Caco-2 (cell line): ENCODE results near the gene TAF4B. TPM values are rescaled to one million over a fixed set of nuclear protein-coding genes. Genes with fewer than 3 reads are reported as not detected.

Experiments
- BruUV-seq: library from RNA; stranded (reverse); fragments of 400-500 nt; replicated peaks from 2 replicates; lab custom pipeline; 2021; lab: Mats Ljungman, UMichigan
- CTCF ChIA-PET: fragments of 300-600 bp; sonication (Branson Sonifier 250); formaldehyde crosslinking; loops from one replicate; lab custom pipeline; 2022; ENCODE audit warnings: antibody characterized with exemption; lab: Charles Lee
- POLR2A ChIA-PET: fragments of 300-600 bp; sonication (Branson Sonifier 250); formaldehyde crosslinking; loops from one replicate; lab custom pipeline; 2022; ENCODE audit warnings: antibody characterized with exemption; lab: Charles Lee
- DNase-seq, 2 experiments: peaks; one replicate each; pipeline versions ENCODE4 v3.0.0 to v3.0.0-alpha.2; 2020 to 2022
- H3K27me3 ChIP-seq: replicated peaks from 2 replicates; pipeline ENCODE4 v1.6.0; 2011; ENCODE audit warnings: low read length; ENCODE audit not compliant: control insufficient read depth, insufficient read depth
- H3K36me3 ChIP-seq: 2 replicates; pipeline ENCODE4 v1.5.1; 2011; ENCODE audit warnings: low read length; ENCODE audit not compliant: control insufficient read depth, insufficient read depth
- H3K4me1 ChIP-seq: fragments of 250-450 bp; sonication (Bioruptor Pico); 2 replicates; pipeline ENCODE4 v1.5.1; 2020; ENCODE audit warnings: mild to moderate bottlenecking
- H3K4me3 ChIP-seq: 2 replicates; pipeline ENCODE4 v1.5.1; 2011; ENCODE audit warnings: low read depth, mild to moderate bottlenecking, control low read depth, low read length
- H3K9me3 ChIP-seq: fragments of 250-450 bp; sonication (Bioruptor Pico); 2 replicates; pipeline ENCODE4 v1.5.1; 2020; ENCODE audit warnings: mild to moderate bottlenecking, moderate library complexity
- H3K27ac Mint-ChIP-seq: one replicate; pipeline ENCODE4 v1.8.0; 2022; ENCODE audit warnings: mixed read lengths; ENCODE audit not compliant: unreplicated experiment
- H3K27me3 Mint-ChIP-seq: one replicate; pipeline ENCODE4 v1.8.0; 2022; ENCODE audit warnings: mixed read lengths; ENCODE audit not compliant: insufficient read depth, unreplicated experiment
- H3K36me3 Mint-ChIP-seq: one replicate; pipeline ENCODE4 v1.8.0; 2022; ENCODE audit warnings: mild to moderate bottlenecking, mixed read lengths; ENCODE audit not compliant: insufficient read depth, unreplicated experiment
- H3K4me1 Mint-ChIP-seq: one replicate; pipeline ENCODE4 v1.8.0; 2022; ENCODE audit warnings: low read depth, mixed read lengths; ENCODE audit not compliant: unreplicated experiment
- H3K4me3 Mint-ChIP-seq: one replicate; pipeline ENCODE4 v1.8.0; 2022; ENCODE audit warnings: mild to moderate bottlenecking, moderate library complexity, mixed read lengths; ENCODE audit not compliant: unreplicated experiment
- H3K9me3 Mint-ChIP-seq: one replicate; pipeline ENCODE4 v1.8.0; 2022; ENCODE audit warnings: mixed read lengths; ENCODE audit not compliant: unreplicated experiment
- CTCF ChIP-seq, 2 experiments: fragments of 200-600 bp in 1 of 2; IDR thresholded peaks; 1 replicate in 1 of 2; 2 replicates in 1 of 2; pipeline versions ENCODE4 v1.5.1 to v1.8.0; 2011 to 2022; ENCODE audit warnings: antibody characterized with exemption in 1 of 2, control low read depth in 1 of 2, inconsistent platforms in 1 of 2, low read depth in 1 of 2, low read length in 1 of 2, mild to moderate bottlenecking in 1 of 2, moderate library complexity in 1 of 2; ENCODE audit not compliant: insufficient read depth in 1 of 2, severe bottlenecking in 1 of 2, unreplicated experiment in 1 of 2
- intact Hi-C: fragments of 100-400 bp; cut with micrococcal nuclease; formaldehyde crosslinking; loops from one replicate; pipeline ENCODE4 v1.10.0; 2022; ENCODE audit not compliant: unreplicated experiment
- total RNA-seq: library from RNA; stranded (reverse); gene quantifications from 2 replicates; pipeline ENCODE4 v1.2.3, GENCODE V29; 2022

The TAF4B gene
- total RNA-seq, 1 experiment from 2014 or later = 2.6 TPM

- no peaks in the 10 kb centered on the region for H3K27me3 ChIP-seq
- no peak for TF ChIP-seq CTCF (IDR thresholded peaks at IDR 0.05; ENCODE audit: insufficient read depth in 1 of 2, low read depth in 1 of 2, low read length in 1 of 2, severe bottlenecking in 1 of 2, unreplicated experiment in 1 of 2)
- DNase-seq = no peak
- no peaks in the 10 kb centered on the region for H3K4me1 ChIP-seq
- no peaks in the 10 kb centered on the region for H3K4me1 Mint-ChIP-seq
- no peaks in the 10 kb centered on the region for H3K9me3 Mint-ChIP-seq
- H3K4me3 ChIP-seq = no peak overlapping the region
- no peak overlapping the region for H3K4me3 Mint-ChIP-seq
- no peaks in the 10 kb centered on the region for H3K27me3 Mint-ChIP-seq
- ChIA-PET POLR2A (no interaction called here), CTCF (no interaction called here)
- intact Hi-C loops = no loop called here
- H3K36me3 Mint-ChIP-seq = no peaks in the 10 kb centered on the region
- no TSS peak for BruUV-seq
- H3K27ac Mint-ChIP-seq = no peak overlapping the region
- H3K9me3 ChIP-seq = no peaks in the 10 kb centered on the region
- H3K36me3 ChIP-seq = no peaks in the 10 kb centered on the region
These were observed 181.7 kb downstream of the TAF4B start for GRCh38 chr18:26407736-26408601.

- no peaks in the 10 kb centered on the region for H3K9me3 Mint-ChIP-seq
- TF ChIP-seq CTCF (IDR thresholded peaks at IDR 0.05; ENCODE audit: insufficient read depth in 1 of 2, low read depth in 1 of 2, low read length in 1 of 2, severe bottlenecking in 1 of 2, unreplicated experiment in 1 of 2) = no peak
These were observed 182.8 kb downstream of the TAF4B start for GRCh38 chr18:26409091-26409490.

GRCh38 chr18:26414901-26415440, 188.7 kb downstream of the TAF4B start:
- Mint-ChIP-seq H3K36me3 (no peaks in the 10 kb centered on the region), H3K4me1 (no peaks in the 10 kb centered on the region), H3K4me3 (no peak overlapping the region), H3K9me3 (no peaks in the 10 kb centered on the region), H3K27me3 (no peaks in the 10 kb centered on the region), H3K27ac (no peak overlapping the region)
- Histone ChIP-seq H3K36me3 (no peaks in the 10 kb centered on the region), H3K4me3 (no peak overlapping the region), H3K4me1 (no peaks in the 10 kb centered on the region), H3K9me3 (no peaks in the 10 kb centered on the region), H3K27me3 (no peaks in the 10 kb centered on the region)
- intact Hi-C loops = no loop called here
- ChIA-PET CTCF (no interaction called here), POLR2A (no interaction called here)
- no peak for TF ChIP-seq CTCF (IDR thresholded peaks at IDR 0.05; ENCODE audit: insufficient read depth in 1 of 2, low read depth in 1 of 2, low read length in 1 of 2, severe bottlenecking in 1 of 2, unreplicated experiment in 1 of 2)
- BruUV-seq = no TSS peak
- DNase-seq = no peak

More at GRCh38 chr18:26409091-26409490, 182.8 kb downstream of the TAF4B start:
- no TSS peak for BruUV-seq
- H3K4me3 ChIP-seq = no peak overlapping the region
- Mint-ChIP-seq H3K4me3 (no peak overlapping the region), H3K36me3 (no peaks in the 10 kb centered on the region), H3K27ac (no peak overlapping the region), H3K27me3 (no peaks in the 10 kb centered on the region), H3K4me1 (no peaks in the 10 kb centered on the region)
- H3K9me3 ChIP-seq = no peaks in the 10 kb centered on the region
- H3K27me3 ChIP-seq = no peaks in the 10 kb centered on the region
- ChIA-PET CTCF (no interaction called here), POLR2A (no interaction called here)
- no peaks in the 10 kb centered on the region for H3K36me3 ChIP-seq
- intact Hi-C loops = no loop called here
- no peaks in the 10 kb centered on the region for H3K4me1 ChIP-seq
- no peak for DNase-seq
